Measurements from ENCODE around the gene RTN4R.
"Not testable (repeated sequence)": the region's sequence is repeated elsewhere in the genome, so short reads cannot be mapped to it uniquely, and the experiment has no call there.

DNA sequence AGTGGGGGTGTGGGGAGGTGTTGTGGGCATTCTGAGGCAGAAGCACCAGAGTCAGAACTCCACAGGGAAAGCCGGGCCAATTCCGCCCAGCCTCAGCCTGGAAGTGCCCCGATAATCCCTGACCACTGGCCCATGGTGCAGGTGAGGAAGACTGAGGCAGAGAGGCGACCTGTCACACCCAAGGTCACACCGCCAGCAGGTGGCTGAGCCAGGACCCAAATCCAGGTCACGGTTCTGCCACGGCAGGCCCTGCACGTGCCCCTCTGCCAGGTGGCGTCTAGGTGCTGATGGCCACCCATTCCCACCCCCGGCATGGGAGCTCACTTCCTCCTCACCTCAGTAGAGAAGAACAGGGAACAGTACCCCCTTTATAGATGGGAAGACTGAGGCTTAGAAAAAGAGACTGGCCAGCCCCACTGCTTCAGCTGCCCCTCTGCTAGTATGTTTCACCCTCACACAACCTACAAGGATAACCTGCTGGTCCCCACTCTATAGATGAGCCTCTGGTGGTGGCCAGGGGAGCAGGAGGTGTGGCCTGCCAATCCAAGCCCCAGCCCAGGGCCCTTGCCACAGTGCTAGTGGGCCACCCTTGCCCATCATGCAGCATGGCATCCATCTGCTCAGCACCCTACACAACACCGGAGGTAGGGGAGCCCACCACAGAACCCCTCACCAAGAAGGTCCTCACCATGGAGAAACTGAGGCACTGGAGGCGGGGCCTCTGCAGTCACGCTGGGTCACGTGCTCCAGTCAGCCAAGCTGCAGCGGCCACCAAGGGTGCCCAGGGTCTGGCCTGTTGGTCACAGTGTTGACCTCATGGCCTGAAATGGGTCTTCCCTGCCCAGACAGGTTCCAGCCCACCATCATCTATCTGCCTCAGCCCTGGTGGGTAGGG is 2.1 kb downstream of the RTN4R start:
- TF ChIP-seq, protein P1, sequence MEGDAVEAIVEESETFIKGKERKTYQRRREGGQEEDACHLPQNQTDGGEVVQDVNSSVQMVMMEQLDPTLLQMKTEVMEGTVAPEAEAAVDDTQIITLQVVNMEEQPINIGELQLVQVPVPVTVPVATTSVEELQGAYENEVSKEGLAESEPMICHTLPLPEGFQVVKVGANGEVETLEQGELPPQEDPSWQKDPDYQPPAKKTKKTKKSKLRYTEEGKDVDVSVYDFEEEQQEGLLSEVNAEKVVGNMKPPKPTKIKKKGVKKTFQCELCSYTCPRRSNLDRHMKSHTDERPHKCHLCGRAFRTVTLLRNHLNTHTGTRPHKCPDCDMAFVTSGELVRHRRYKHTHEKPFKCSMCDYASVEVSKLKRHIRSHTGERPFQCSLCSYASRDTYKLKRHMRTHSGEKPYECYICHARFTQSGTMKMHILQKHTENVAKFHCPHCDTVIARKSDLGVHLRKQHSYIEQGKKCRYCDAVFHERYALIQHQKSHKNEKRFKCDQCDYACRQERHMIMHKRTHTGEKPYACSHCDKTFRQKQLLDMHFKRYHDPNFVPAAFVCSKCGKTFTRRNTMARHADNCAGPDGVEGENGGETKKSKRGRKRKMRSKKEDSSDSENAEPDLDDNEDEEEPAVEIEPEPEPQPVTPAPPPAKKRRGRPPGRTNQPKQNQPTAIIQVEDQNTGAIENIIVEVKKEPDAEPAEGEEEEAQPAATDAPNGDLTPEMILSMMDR (conservative IDR thresholded peaks at IDR 0.05; ENCODE audit: low read depth in 2 of 2): not testable (repeated sequence)
- TF ChIP-seq EZH2phosphoT487 (IDR thresholded peaks at IDR 0.05; ENCODE audit: unreplicated experiment); CREB1 (CRISPR knock-in tag; IDR thresholded peaks at IDR 0.05; ENCODE audit: low read depth); EZH2 (IDR thresholded peaks at IDR 0.05; ENCODE audit: low read depth, unreplicated experiment); POLR2AphosphoS5 (IDR thresholded peaks at IDR 0.05; ENCODE audit: low read depth); JUNB (IDR thresholded peaks at IDR 0.05; ENCODE audit: unreplicated experiment); ZNF114 (CRISPR knock-in tag; IDR thresholded peaks at IDR 0.05): not testable (repeated sequence)
- TF ChIP-seq, protein P2, sequence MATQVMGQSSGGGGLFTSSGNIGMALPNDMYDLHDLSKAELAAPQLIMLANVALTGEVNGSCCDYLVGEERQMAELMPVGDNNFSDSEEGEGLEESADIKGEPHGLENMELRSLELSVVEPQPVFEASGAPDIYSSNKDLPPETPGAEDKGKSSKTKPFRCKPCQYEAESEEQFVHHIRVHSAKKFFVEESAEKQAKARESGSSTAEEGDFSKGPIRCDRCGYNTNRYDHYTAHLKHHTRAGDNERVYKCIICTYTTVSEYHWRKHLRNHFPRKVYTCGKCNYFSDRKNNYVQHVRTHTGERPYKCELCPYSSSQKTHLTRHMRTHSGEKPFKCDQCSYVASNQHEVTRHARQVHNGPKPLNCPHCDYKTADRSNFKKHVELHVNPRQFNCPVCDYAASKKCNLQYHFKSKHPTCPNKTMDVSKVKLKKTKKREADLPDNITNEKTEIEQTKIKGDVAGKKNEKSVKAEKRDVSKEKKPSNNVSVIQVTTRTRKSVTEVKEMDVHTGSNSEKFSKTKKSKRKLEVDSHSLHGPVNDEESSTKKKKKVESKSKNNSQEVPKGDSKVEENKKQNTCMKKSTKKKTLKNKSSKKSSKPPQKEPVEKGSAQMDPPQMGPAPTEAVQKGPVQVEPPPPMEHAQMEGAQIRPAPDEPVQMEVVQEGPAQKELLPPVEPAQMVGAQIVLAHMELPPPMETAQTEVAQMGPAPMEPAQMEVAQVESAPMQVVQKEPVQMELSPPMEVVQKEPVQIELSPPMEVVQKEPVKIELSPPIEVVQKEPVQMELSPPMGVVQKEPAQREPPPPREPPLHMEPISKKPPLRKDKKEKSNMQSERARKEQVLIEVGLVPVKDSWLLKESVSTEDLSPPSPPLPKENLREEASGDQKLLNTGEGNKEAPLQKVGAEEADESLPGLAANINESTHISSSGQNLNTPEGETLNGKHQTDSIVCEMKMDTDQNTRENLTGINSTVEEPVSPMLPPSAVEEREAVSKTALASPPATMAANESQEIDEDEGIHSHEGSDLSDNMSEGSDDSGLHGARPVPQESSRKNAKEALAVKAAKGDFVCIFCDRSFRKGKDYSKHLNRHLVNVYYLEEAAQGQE (IDR thresholded peaks at IDR 0.05; ENCODE audit: unreplicated experiment): not testable (repeated sequence)
